ENCODE measurements around the gene ITGAL. TPM values are rescaled to one million over a fixed set of nuclear protein-coding genes. Genes with fewer than 3 reads are reported as not detected.
A peak's percentile ranks its signal among the peaks of the same experiment; 100 is the strongest.

The ITGAL gene
- total and polyA plus RNA-seq, 2 of the 13 experiments (the other 11 are each of a cell fraction or from before 2014, with no cell fraction given), result 0.86 to 1.2 TPM

DNA sequence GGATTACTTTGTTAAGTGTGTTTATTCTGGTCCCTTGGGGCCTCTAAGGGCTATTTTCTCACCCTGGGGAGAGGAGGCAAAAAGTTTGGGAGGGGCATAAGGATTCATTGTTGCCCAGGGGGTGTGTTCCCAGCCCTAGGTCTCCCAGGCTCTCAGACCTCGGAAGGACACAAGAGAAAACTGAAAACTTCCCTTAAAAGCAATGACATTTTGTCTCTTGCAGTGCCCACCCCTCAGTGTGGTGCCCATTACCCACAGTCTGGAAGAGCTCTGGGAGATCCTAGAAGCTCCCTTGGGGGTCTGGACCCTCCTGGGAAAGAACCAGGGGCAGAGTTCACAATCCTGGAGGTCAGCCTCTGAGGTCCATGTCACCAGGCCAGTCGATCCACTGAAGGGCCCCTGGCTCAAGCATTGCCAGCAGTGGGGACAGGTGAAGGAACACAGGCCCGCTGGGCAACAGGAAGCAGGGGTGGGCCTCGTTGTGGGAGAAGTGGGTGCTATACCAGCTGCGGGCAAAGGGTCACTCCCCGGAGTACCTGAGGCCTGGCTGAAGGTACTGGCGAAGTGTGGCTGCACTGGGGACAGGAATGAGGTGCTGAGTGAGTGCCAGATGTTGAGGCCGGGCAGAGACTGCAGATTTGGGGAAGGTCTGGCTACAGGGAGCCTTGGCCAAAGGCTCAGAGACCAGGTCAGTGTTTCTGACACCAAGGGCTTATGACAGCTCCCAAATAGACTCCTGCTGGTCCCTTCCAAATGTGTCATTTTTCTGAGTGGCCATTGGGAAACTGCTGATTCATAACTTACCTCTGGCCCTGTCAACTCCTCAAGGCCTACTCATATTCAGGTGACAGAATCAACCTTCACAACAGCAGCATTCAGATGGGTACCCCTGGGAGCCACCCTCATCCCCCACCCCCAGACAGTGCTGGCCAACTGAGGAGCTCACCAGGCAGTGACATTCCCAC lies 66.7 kb downstream of the ITGAL start:
- intact Hi-C loops (cut with micrococcal nuclease; ENCODE audit: unreplicated experiment), result loop anchor here (1.0 kb wide), 1 partner anchor 28 kb away; no protein-coding TSS in a partner anchor
- CTCF ChIA-PET (ENCODE audit: low intra/inter-chr PET ratio, low total read pairs), result no interaction called here
- peak overlapping the region; percentile 3 for H3K9ac ChIP-seq (ENCODE audit: insufficient read depth, low read depth, low read length)
- TF ChIP-seq EEA1 (CRISPR knock-in tag; IDR thresholded peaks at IDR 0.05; ENCODE audit: borderline replicate concordance) (0 out of 2 replicates have a peak, but pooled peaks have one; percentile 25), ZNF10 (CRISPR knock-in tag; IDR thresholded peaks at IDR 0.05; ENCODE audit: borderline replicate concordance, low read depth) (no peak), SMARCC2 (IDR thresholded peaks at IDR 0.05) (no peak), ZMYM2 (CRISPR knock-in tag; IDR thresholded peaks at IDR 0.05) (no peak), RBM22 (optimal IDR thresholded peaks at IDR 0.05; ENCODE audit: low read length) (peak; percentile 24), ZNF501 (CRISPR knock-in tag; IDR thresholded peaks at IDR 0.05) (0 out of 2 replicates have a peak, but pooled peaks have one; percentile 29), NCOR1 (IDR thresholded peaks at IDR 0.05; ENCODE audit: borderline replicate concordance, low read length) (no peak), ZNF788 (CRISPR knock-in tag; IDR thresholded peaks at IDR 0.05; ENCODE audit: borderline replicate concordance) (peak; percentile 13; the same call in 1 of the 2 replicates), BCL3 (CRISPR knock-in tag; IDR thresholded peaks at IDR 0.05) (peak; percentile 38; the same call in 1 of the 2 replicates), AGO1 (IDR thresholded peaks at IDR 0.05; ENCODE audit: low read depth, low read length, poor library complexity, severe bottlenecking) (no peak), MTF1 (CRISPR knock-in tag; IDR thresholded peaks at IDR 0.05) (no peak), GABPB1 (CRISPR knock-in tag; IDR thresholded peaks at IDR 0.05) (no peak; the same call in 1 of the 2 replicates), RBFOX2 (IDR thresholded peaks at IDR 0.05; ENCODE audit: low read depth, low read length) (0 out of 2 replicates have a peak, but pooled peaks have one; percentile 40), HBP1 (CRISPR knock-in tag; IDR thresholded peaks at IDR 0.05; ENCODE audit: low read depth) (no peak)
- TF ChIP-seq, protein P1, sequence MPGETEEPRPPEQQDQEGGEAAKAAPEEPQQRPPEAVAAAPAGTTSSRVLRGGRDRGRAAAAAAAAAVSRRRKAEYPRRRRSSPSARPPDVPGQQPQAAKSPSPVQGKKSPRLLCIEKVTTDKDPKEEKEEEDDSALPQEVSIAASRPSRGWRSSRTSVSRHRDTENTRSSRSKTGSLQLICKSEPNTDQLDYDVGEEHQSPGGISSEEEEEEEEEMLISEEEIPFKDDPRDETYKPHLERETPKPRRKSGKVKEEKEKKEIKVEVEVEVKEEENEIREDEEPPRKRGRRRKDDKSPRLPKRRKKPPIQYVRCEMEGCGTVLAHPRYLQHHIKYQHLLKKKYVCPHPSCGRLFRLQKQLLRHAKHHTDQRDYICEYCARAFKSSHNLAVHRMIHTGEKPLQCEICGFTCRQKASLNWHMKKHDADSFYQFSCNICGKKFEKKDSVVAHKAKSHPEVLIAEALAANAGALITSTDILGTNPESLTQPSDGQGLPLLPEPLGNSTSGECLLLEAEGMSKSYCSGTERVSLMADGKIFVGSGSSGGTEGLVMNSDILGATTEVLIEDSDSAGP (CRISPR knock-in tag; IDR thresholded peaks at IDR 0.05; ENCODE audit: borderline replicate concordance), result peak; percentile 62; the same call in 1 of the 2 replicates
- TF ChIP-seq, protein P2, sequence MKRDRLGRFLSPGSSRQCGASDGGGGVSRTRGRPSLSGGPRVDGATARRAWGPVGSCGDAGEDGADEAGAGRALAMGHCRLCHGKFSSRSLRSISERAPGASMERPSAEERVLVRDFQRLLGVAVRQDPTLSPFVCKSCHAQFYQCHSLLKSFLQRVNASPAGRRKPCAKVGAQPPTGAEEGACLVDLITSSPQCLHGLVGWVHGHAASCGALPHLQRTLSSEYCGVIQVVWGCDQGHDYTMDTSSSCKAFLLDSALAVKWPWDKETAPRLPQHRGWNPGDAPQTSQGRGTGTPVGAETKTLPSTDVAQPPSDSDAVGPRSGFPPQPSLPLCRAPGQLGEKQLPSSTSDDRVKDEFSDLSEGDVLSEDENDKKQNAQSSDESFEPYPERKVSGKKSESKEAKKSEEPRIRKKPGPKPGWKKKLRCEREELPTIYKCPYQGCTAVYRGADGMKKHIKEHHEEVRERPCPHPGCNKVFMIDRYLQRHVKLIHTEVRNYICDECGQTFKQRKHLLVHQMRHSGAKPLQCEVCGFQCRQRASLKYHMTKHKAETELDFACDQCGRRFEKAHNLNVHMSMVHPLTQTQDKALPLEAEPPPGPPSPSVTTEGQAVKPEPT (CRISPR knock-in tag; IDR thresholded peaks at IDR 0.05; ENCODE audit: low read depth), result 0 out of 2 replicates have a peak, but pooled peaks have one; percentile 35

More for the DNA sequence above, 66.7 kb downstream of the ITGAL start:
- ATAC-seq, result no peak
- Histone ChIP-seq H3K36me3 (replicated peaks in 1 of 2; ENCODE audit: control insufficient read depth in 1 of 2, insufficient read depth in 2 of 2, low read length in 2 of 2) (no peaks in the 10 kb centered on the region), H3K27ac (ENCODE audit: extremely low read length, insufficient read depth, low read length) (peak overlapping the region; percentile 36), H3K9me3 (ENCODE audit: low read length) (no peaks in the 10 kb centered on the region), H2AFZ (ENCODE audit: low read length) (no peak overlapping the region), H4K20me1 (ENCODE audit: insufficient read depth, low read length) (no peaks in the 10 kb centered on the region), H3K4me1 (ENCODE audit: insufficient read depth, low read length) (peaks cover 78% of the 10 kb centered on the region), H3K79me2 (ENCODE audit: insufficient read depth, low read length) (peaks cover 17% of the 10 kb centered on the region), H3K27me3 (ENCODE audit: control insufficient read depth in 1 of 2, insufficient read depth in 2 of 2, low read length in 2 of 2) (no peaks in the 10 kb centered on the region; a peak in 1 of 5 replicates), H3K4me3 (replicated peaks in 1 of 3; ENCODE audit: insufficient read depth in 1 of 3, low read depth in 2 of 3, low read length in 3 of 3) (0 out of 6 replicates have a peak overlapping the region, but pooled peaks of 1 of the 3 experiments have one; percentile 3), H3K4me2 (ENCODE audit: low read depth, low read length) (peak overlapping the region; percentile 30)
- POLR2A ChIA-PET, result interaction anchor here (1.3 to 4.0 kb wide), 2 partner anchors 12 to 19 kb away, joined by 3 to 30 read pairs; partner anchors contain the start of gene ZNF764
- WGBS (ENCODE audit: low lambda C conversion rate), result 62% methylated on average over 8 of the region's 8 CpGs
- in situ Hi-C loops (cut with HindIII; ENCODE audit: extremely low pct_ligation_motif_present, low pct_unique_long_range_greater_than_20kb), result no loop called here
- BruUV-seq (replicated peaks), result no TSS peak
- DNase-seq (ENCODE audit: low spot score), result no peak
- no peak for FAIRE-seq
